GM15510 (cell line): Measurements from ENCODE around the gene ELAVL3.

Experiments used
- POLR2A ChIP-seq: IDR thresholded peaks from 3 replicates; pipeline ENCODE4 v1.6.1; 2011; ENCODE audit warnings: borderline replicate concordance; ENCODE audit not compliant: insufficient read length; ENCODE audit errors: extremely low read depth

Gene ELAVL3

DNA sequence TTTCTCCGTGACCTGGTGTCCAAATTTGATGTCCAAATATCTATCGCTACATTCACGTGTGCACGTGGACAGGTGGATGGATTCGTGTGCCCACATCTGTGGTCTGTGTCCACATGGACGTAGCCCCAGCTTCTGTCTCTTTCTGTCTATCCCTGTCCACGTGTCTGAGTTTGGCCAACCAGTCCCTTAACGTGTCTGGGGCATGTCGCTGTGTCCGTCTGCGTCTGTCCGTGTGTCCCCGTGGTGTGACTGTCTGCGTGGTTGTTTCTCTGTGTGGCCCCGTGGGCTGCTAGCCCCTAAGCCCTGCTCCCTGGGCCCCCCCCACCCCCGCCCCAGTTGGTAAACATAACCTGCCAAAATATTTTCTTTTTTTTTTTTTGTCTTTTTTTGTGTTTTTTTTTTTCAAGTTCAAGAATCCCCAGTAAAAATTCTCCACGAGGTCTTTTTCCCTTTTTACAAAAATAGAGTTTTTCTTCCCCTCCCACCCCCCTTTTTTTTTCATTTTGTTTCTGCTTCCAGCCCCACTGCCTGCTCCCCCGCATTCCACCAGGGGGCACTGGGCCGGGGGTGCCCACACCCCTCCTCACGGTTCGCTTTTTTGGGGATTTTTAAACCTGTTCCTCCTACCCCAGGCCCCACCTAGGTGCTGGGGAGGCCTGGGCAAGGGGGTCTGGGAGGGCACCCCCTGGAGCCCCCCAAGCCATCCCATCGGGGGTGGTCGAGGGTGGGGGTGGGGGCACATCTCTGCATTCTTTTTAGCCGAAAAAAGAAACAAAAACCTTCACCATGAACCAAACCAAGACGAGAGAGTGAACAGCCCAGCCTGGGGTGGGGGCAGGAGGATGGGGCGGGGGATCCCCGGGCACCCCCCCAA, 27.1 kb downstream of the ELAVL3 start:
- TF ChIP-seq POLR2A, result no peak

DNA sequence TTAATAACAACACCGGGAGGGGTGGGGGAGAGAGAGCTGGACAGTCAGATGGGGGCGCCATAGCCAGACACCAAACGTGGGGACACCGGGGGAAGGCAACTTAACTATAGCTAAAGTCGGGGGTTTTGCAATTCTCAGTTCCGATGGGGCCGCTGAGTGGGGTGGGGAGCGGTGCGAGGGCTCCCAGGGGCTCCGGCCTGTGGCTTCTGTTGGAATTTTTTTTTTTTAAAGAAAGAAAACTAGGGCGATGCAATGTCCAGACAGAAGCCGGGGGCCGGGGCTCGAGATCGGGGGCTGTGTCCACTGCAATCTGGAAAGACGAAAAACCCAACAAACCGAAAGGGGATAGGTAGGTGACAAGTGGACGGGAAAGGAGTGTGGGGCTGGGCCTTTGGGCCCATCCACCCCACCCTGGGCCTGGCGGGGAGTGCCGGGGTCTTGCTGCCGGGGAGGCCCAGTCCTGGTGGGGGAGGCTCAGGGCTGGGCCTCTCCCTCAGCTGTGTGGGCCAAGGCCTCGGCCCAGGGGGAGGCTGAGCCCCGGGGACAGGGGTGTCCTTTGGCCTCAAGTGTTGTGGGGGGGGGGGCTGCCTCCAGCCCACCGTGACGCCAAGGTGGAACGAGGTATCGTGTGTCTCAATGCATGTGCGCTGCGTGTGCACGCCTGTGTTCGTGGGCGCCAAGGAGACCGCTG, 28.1 kb downstream of the ELAVL3 start:
- no peak for TF ChIP-seq POLR2A

DNA sequence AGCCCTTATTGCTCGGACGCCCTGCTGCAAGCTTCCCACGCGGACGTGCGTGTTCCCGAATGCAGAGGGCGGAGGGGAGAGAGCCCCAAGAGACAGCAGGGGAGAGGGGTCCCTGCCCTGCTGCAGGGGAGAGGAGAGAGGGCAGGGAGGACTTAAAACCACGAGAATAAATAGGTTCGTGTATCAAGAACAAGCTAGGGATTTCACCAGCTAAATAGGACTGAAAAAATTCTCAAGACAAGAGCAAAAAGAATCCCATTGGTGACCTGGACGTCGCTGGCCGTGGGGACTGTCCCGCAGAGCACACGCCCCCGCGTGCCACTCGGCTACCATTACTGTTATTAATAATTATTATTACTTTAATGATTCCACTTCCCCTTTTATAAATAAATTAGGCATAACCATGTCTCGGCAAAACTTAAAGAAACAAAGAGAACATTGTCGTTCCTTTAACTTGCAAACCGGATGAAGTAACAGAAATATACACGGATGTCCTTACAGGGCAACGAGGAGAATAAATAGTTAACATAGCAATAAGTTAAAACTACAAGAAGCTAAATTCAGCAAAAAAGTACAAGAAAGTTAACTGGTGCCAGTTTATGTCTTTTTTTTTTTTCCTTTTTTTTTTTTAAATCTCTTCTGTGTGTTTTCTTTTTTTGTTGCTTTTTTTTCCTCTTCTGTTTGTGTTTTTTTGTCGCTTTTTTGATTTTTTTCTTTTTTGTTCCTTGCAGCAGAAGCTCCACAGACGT, 28.8 kb downstream of the ELAVL3 start:
- no peak for TF ChIP-seq POLR2A

DNA sequence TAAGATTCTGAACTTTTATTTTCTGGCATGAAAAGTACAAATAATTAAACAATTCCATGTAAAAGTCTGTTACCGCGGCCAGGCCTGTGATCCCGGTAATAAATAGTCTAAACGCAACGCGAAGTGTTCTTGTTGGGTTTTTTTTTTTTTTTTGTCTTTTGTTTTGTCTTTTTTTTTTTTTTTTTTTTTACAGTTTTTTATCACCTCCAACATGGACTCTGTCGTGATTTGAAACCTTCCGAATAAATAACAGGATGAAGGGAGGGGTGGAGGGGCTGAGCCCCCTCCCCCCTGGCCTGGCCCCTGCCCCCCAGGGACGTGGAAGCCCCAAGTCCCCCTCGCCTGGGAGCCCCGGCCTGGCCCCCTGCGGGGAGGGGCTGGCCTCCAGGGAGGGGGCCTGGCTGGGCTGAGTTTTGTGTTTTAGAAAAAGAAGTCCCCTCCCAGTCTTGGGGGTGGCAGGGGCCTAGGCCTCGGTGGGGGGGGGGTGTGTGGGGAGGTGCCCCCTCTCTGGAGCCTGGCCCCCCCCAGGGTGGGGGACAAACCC, 29.4 kb downstream of the ELAVL3 start:
- TF ChIP-seq POLR2A, result no peak

DNA sequence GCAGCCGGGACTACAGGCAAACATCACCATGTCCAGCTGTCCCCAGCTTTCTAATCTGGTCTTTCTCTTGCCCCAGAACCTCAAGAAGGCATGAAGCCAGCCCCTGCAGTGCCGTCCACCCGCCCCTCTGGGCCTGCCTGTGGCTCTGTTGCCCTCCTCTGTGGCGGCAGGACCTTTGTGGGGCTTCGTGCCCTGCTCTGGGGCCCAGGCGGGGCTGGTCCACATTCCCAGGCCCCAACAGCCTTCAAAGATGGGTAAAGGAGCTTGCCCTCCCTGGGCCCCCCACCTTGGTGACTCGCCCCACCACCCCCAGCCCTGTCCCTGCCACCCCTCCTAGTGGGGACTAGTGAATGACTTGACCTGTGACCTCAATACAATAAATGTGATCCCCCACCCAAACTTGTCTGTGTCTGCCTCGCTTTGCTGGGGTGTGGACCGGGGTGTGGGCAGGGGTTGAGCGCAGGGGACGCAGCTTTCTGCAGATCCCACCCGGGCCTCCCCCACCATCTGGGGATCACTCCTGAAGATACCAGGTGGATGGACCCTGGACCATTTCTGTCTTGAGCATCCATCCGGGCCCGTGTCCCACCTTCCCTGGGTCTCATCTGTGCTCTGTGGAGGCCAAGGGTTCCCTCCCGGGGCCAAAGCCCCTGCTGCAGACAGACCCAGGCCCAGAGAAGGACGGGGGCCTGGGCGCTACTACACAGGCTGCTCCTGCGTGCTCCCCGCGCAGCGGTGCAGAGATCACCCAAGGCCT, 30.1 kb downstream of the ELAVL3 start:
- TF ChIP-seq POLR2A, result no peak

DNA sequence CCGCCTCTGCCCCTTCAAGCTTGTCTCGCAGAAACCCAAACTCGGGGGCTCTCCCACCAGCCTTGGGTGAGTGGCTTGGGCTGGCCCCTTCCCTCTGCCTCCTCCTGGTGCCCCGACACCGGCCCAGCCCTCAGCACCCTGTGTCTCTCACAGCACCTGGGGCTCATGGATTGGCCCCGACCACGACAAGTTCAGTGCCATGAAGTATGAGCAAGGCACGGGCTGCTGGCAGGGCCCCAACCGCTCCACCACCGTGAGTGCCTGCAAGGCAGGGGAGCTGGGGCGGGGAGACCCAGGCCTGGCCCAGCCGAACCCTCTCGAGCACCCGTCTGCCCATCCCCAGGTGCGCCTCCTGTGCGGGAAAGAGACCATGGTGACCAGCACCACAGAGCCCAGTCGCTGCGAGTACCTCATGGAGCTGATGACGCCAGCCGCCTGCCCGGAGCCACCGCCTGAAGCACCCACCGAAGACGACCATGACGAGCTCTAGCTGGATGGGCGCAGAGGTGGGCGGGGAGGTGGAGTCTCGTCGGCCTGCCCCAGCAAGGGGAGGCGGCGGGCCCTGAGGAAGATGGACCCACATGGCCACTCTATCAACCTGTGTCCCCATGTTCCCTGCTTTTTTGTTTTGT, 31.8 kb downstream of the ELAVL3 start:
- TF ChIP-seq POLR2A, result no peak

DNA sequence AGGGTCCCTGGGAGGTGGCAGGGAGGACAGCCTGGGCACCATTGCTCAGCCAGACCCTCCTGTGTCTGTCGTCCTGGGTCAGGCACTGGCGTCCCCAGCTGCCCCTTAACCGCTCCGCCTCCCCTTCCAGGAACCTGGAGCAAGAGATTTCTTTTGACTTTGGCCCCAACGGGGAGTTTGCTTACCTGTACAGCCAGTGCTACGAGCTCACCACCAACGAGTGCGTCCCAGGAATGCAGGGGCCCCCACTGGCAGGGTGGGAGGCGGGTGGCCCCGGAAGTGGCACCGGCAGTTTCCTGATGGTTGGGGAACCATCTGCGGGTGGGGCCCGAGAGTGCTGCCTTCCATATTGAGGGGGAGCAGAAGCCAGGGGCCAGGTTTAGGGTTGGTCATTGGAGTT, 32.4 kb downstream of the ELAVL3 start:
- no peak for TF ChIP-seq POLR2A

DNA sequence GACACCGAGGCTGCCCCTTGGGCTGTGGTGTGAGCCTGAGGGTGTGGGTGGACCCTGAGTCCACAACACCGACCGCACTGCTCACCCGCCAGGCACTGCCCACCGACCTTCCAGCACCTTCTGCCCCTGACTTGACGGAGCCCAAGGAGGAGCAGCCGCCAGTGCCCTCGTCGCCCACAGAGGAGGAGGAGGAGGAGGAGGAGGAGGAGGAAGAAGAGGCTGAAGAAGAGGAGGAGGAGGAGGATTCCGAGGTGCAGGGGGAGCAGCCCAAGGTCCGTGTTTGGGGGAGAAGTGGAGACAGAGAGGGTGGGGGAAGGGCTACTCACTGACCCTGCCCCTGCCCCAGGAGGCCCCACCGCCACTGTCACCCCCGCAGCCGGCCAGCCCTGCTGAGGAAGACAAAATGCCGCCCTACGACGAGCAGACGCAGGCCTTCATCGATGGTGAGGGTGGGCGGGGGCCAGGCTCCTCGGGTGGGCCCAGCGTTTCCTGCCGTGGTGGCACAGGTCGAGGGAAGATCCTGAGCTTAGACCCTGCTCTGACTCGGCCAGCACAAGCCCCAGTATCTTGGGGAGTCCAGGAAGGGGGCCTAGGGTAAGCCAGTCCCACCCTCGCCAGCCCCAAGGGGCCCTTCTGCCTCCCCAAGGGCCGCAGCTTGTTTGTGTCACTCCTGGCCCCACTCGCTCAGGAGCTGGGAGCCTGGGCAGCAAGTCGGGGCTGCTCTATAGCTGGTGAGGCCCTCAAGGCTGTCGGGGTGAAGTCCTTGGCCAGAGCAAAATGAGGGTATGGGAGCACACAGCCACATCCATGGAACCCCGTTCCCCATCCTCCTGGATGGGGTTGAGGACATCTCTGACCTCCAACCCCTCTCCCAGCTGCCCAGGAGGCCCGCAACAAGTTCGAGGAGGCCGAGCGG, 33.2 kb downstream of the ELAVL3 start:
- no peak for TF ChIP-seq POLR2A

DNA sequence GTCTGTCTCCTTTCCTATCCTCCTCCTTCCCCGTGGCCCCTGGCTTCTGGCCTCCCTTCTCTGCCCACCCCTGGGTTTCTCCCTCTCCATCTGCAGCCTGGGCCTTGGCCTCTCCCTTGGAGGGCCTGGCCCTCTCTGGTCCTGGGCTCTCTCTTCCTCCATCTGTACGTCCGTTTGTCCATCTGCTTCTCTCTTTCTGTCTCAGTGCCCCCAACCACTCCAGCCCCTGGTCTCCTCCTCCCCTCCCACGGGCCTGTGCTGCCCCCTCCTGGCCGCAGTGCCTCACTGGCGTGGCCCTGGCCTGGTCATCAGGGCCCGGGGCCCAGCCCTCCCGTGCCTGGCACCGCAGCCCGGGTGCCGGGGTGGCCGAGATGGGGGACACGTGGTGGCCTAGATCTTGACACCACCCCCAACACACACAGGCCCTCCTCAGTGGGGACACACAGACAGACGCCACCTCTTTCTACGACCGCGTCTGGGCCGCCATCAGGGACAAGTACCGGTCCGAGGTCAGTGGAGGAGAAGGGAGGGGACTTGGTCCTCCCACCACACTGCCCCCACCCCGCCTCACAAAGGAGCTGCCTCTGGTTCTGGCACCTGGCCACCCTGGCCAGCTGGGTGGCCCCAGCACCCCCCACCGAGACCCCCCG, 34.1 kb downstream of the ELAVL3 start:
- no peak for TF ChIP-seq POLR2A

DNA sequence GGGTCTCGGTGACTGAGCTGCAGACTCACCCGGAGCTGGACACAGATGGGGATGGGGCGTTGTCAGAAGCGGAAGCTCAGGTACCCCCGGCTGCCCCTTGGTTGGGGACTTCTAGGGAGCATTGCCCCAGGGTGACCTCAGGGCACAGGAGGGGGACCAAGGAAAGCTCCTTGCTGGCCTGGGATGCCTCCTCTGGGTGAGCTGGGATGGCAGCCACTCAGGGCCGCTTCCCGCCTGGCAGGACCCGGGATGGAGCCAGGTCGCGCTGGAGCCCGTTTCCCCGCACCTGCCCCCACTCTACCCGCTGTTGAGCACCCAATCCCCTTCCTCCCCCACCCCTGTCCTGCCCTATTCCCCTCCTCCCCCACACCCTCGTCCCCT, 34.6 kb downstream of the ELAVL3 start:
- TF ChIP-seq POLR2A, result no peak

DNA sequence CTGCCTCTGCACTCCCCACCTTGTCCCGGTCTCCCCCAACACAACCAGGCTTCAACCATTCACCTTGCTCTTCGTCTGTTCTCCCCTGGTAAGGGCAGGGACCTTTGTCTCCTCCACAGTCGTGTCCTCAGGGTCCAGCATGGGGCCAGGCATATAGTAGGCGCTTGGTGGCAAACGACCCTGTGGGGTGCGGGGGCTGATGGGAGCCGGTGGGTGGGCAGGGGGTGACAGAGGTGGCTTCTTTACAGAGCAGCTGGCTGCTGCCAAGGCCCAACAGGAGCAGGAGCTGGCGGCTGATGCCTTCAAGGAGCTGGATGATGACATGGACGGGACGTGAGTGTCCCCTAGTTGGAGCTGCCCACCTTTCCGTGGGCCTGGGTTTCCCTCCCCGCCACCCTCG, 35.7 kb downstream of the ELAVL3 start:
- TF ChIP-seq POLR2A, result no peak

DNA sequence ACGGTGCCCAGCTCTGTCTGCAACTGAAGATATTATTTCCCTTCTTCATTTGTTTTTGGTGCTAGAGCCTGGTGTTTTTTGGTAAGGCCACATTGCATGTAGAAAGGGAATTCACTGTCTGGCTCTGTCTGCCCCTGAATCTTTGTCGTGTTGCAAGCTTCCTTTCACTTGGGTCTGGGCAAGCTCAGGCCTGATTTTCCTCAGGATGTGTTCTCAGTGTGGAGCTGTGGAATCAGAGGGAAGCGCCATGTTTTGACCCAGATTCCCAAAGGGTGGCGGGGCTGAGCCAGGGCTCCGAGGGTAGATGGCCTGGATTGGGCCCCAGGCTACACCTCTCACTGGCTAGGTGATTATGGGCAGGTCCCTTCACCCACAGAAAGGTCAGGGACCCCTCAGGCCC, 36.8 kb downstream of the ELAVL3 start:
- no peak for TF ChIP-seq POLR2A

DNA sequence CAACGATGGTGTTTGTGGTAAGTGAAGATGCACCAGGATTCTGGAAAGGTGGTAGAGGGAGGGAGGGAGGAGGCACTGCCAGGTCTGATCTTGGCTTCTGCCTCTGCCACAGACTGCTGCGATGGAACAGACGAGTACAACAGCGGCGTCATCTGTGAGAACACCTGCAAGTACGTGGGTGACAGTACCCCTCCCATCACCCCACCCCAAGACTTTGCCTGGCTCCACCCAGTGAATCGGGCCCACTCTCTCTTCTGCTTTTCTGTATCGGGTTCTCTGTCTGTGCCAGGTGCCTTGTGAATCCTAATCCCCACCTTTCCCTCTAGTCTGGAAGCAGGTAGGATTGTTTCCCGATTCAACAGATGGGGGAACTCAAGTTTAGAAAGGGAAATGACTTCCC, 42.9 kb downstream of the ELAVL3 start:
- no peak for TF ChIP-seq POLR2A

DNA sequence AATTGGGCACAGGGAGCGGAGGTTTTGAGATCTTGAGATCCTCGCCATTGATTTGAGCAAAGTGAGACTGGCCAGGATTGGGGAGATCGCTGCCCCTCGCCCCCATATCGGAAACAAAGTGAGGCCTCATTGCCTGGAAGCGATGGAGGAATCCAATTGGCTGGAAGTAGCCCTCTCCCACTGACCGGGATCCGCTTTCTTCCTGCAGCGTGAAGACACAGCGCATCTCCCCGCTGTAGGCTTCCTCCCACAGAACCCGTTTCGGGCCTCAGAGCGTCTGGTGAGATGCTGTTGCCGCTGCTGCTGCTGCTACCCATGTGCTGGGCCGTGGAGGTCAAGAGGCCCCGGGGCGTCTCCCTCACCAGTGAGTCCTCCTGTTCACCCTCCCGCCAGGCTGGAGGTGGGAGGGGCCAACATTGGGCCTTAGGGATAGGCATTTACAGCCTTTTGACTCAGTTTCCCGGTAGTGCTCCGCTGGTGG, 45.0 kb downstream of the ELAVL3 start:
- no peak for TF ChIP-seq POLR2A
